Neutrophil (primary cell): ENCODE results near the gene LONP1.
A peak's percentile ranks its signal among the peaks of the same experiment; 100 is the strongest.
"Not testable (repeated sequence)": the region's sequence is repeated elsewhere in the genome, so short reads cannot be mapped to it uniquely, and the experiment has no call there.

ENCODE experiments used
- H3K27ac ChIP-seq: fragments of 200-600 bp; sonication (generic); 2 replicates; pipeline ENCODE4 v1.5.1; 2016; ENCODE audit warnings: mild to moderate bottlenecking, moderate library complexity
- H3K27me3 ChIP-seq: fragments of 200-600 bp; sonication (generic); 2 replicates; pipeline ENCODE4 v1.6.0; 2016; ENCODE audit warnings: mild to moderate bottlenecking
- H3K36me3 ChIP-seq: fragments of 200-600 bp; sonication (generic); 2 replicates; pipeline ENCODE4 v1.5.1; 2017
- H3K4me1 ChIP-seq, 2 experiments: fragments of 200-600 bp in 1 of 2; sonication (generic) in 1 of 2; 1 replicate in 1 of 2; 2 replicates in 1 of 2; pipeline versions ENCODE4 v1.5.1 to v1.6.1; 2013 to 2016; ENCODE audit warnings: low read depth in 1 of 2, low read length in 1 of 2, mild to moderate bottlenecking in 1 of 2, moderate library complexity in 1 of 2; ENCODE audit not compliant: control insufficient read depth in 1 of 2, insufficient read depth in 1 of 2
- H3K4me3 ChIP-seq, 2 experiments: fragments of 200-600 bp in 1 of 2; sonication (generic) in 1 of 2; 1 replicate in 1 of 2; 2 replicates in 1 of 2; pipeline ENCODE4 v1.5.1; 2013 to 2016; ENCODE audit warnings: low read depth in 1 of 2, low read length in 1 of 2, mild to moderate bottlenecking in 1 of 2, moderate library complexity in 1 of 2
- H3K9me3 ChIP-seq: fragments of 200-600 bp; sonication (generic); 2 replicates; pipeline ENCODE4 v1.5.1; 2016
- CTCF ChIP-seq: fragments of 200-600 bp; sonication (generic); IDR thresholded peaks from 2 replicates; pipeline ENCODE4 v1.5.1; 2016; ENCODE audit warnings: antibody characterized with exemption

Gene LONP1

GRCh38 chr19:5691822-5692722 lies 27.9 kb downstream of the LONP1 start:
- no peak overlapping the region for H3K27ac ChIP-seq
- H3K4me1 ChIP-seq, result peaks cover 25 to 35% of the 10 kb centered on the region in 2 experiments
- TF ChIP-seq CTCF, result no peak
- no peaks in the 10 kb centered on the region for H3K9me3 ChIP-seq
- H3K27me3 ChIP-seq, result no peaks in the 10 kb centered on the region
- H3K4me3 ChIP-seq, result peak overlapping the region in 1 of 2 experiments; percentile 88
- peaks cover 54% of the 10 kb centered on the region for H3K36me3 ChIP-seq

GRCh38 chr19:5690955-5691821 lies 28.8 kb downstream of the LONP1 start:
- H3K4me1 ChIP-seq, result peaks cover 31 to 44% of the 10 kb centered on the region in 2 experiments
- peaks cover 45% of the 10 kb centered on the region for H3K36me3 ChIP-seq
- H3K4me3 ChIP-seq, result peak overlapping the region; percentile 84 to 88

GRCh38 chr19:5690125-5690954 lies 29.6 kb downstream of the LONP1 start, which contains the start of gene RPL36:
RPL36 (plus strand) TSS chr19:5690295; CDS start chr19:5690508, 213 bp downstream.
- no peaks in the 10 kb centered on the region for H3K27me3 ChIP-seq
- H3K9me3 ChIP-seq, result no peaks in the 10 kb centered on the region
- H3K36me3 ChIP-seq, result peaks cover 37% of the 10 kb centered on the region
- peaks cover 35 to 49% of the 10 kb centered on the region in 2 experiments for H3K4me1 ChIP-seq
- peak within 1 kb of the TSS; percentile 80 for H3K27ac ChIP-seq
- H3K4me3 ChIP-seq, result peak within 1 kb of the TSS; percentile 84 to 88
- TF ChIP-seq CTCF, result peak; percentile 99

More at GRCh38 chr19:5690955-5691821, 28.8 kb downstream of the LONP1 start:
- TF ChIP-seq CTCF, result no peak
- H3K27ac ChIP-seq, result peak overlapping the region; percentile 80
- H3K9me3 ChIP-seq, result no peaks in the 10 kb centered on the region
- no peaks in the 10 kb centered on the region for H3K27me3 ChIP-seq

- not testable (repeated sequence) for H3K27me3 ChIP-seq, H3K9me3 ChIP-seq, H3K4me3 ChIP-seq, H3K27ac ChIP-seq
- H3K36me3 ChIP-seq, result peaks cover 17% of the 10 kb centered on the region
- peaks cover 35 to 49% of the 10 kb centered on the region in 2 experiments for H3K4me1 ChIP-seq
Observed at GRCh38 chr19:5688262-5688881, 31.6 kb downstream of the LONP1 start.

GRCh38 chr19:5687360-5688198 lies 32.4 kb downstream of the LONP1 start:
- Histone ChIP-seq H3K4me3 (peak overlapping the region; percentile 68 to 91), H3K27ac (peak overlapping the region; percentile 88), H3K36me3 (peaks cover 9% of the 10 kb centered on the region), H3K9me3 (no peaks in the 10 kb centered on the region), H3K27me3 (no peaks in the 10 kb centered on the region), H3K4me1 (peaks cover 35 to 49% of the 10 kb centered on the region in 2 experiments)
- peak; percentile 1 for TF ChIP-seq CTCF
